HPDE6-E6E7 (cell line): ENCODE data around the gene APOB.

Experiments used
- DNase-seq: peaks from one replicate; pipeline ENCODE4 v3.0.0; 2011; ENCODE audit warnings: missing footprints; ENCODE audit errors: extremely low spot score

The APOB gene

GRCh38 chr2:21043744-21044532 is at the start of gene APOB:
Gene APOB, minus strand, starts transcription at chr2:21044073. Its CDS starts 128 bp downstream, at chr2:21043945.
- no peak for DNase-seq

- no peak for DNase-seq
Observed at GRCh38 chr2:21092308-21092869, 48.5 kb upstream of the APOB start.

- no peak for DNase-seq
Observed at GRCh38 chr2:21084401-21084800, 40.5 kb upstream of the APOB start.

GRCh38 chr2:21083482-21083881 is 39.6 kb upstream of the APOB start:
- no peak for DNase-seq

- no peak for DNase-seq
Observed at GRCh38 chr2:21078296-21078695, 34.4 kb upstream of the APOB start.

- DNase-seq: no peak
Observed at GRCh38 chr2:21072477-21073242, 28.8 kb upstream of the APOB start.

GRCh38 chr2:21070341-21071257 is 26.7 kb upstream of the APOB start:
- no peak for DNase-seq

GRCh38 chr2:21069746-21070340 is 26.0 kb upstream of the APOB start:
- DNase-seq: no peak

- no peak for DNase-seq
Observed at GRCh38 chr2:21067859-21068537, 24.1 kb upstream of the APOB start.

GRCh38 chr2:21067125-21067524 is 23.3 kb upstream of the APOB start:
- no peak for DNase-seq

- DNase-seq: no peak
Observed at GRCh38 chr2:21059885-21060610, 16.2 kb upstream of the APOB start.

- DNase-seq: no peak
Observed at GRCh38 chr2:21057097-21057496, 13.2 kb upstream of the APOB start.

- DNase-seq: no peak
Observed at GRCh38 chr2:21055879-21056790, 12.3 kb upstream of the APOB start.

- no peak for DNase-seq
Observed at GRCh38 chr2:21055451-21055850, 11.6 kb upstream of the APOB start.

- no peak for DNase-seq
Observed at GRCh38 chr2:21054011-21054410, 10.1 kb upstream of the APOB start.

GRCh38 chr2:21052044-21052443 is 8.2 kb upstream of the APOB start:
- DNase-seq: no peak

GRCh38 chr2:21050164-21050563 is 6.3 kb upstream of the APOB start:
- DNase-seq: no peak

- DNase-seq: no peak
Observed at GRCh38 chr2:21047141-21048009, 3.5 kb upstream of the APOB start.
